GM18951 (cell line): ENCODE measurements around the gene C3.
"Not testable (repeated sequence)": the region's sequence is repeated elsewhere in the genome, so short reads cannot be mapped to it uniquely, and the experiment has no call there.

Experiments used
- POLR2A ChIP-seq: IDR thresholded peaks from 4 replicates; pipeline ENCODE4 v1.6.1; 2011; ENCODE audit warnings: mild to moderate bottlenecking; ENCODE audit not compliant: insufficient read length, insufficient read depth; ENCODE audit errors: extremely low read depth
- in situ Hi-C: fragments of 300-500 bp; cut with MboI; formaldehyde crosslinking; loops from one replicate; pipeline ENCODE4 v1.12.0; 2022; ENCODE audit warnings: low sequenced_read_pairs, mixed read lengths, inconsistent platforms; ENCODE audit not compliant: unreplicated experiment

The C3 gene

DNA sequence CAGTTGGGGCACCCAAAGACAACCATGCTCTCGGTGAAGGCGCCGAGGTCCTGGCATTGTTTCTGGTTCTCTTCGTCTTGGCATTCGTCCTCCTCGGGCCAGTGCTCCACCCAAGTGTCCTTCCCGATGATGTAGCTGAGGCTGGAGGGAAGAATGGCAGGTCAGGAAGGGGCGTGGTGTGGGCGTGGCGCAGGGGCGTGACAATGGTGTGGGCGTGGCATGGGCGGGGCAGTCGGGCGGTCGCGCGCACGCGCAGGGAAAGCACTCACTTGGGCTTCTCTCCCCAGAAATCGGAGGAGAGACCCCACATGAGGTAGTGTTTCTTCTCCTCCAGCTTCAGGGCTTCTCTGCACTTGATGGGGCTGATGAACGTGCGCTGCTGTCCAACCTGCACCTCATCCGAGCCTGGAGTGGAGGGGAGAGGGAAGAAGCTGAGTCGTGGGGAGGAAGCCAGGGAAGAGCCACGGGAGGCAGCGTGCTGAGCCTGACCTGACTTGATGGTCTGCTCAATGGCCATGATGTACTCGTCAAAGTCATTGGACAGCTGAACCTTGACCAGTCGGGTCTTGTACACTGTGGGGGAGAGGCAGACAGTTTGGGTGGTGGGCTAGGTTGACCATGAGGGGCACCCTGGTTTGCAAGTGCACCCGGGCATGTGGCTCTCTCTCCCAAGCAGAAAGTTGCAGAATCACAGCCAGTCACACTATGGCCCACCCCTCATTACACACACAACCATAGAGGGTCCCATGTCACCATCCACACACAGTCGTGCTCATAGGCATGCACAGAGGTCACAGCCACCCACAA lies 42.4 kb downstream of the C3 start:
- in situ Hi-C loops: no loop called here
- TF ChIP-seq POLR2A: peak; percentile 23

DNA sequence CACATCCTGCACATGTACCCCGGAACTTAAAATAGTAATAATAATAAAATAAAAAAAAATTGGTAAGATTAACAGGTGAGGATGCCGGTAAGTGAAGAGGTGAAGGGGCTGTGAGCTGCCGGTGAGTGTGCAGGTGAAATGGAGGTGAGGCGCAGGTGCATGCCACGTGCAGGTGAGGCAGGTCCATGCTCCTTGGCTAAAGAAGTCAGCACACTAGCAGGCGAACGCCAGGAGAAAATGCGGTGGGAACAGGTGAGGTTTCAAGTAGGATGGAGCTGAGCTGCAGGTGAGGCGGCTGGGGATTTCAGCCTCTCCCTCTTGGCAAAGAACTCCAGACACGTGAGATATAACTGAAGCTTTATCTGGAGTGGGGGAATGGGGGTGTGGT lies 43.0 kb downstream of the C3 start:
- in situ Hi-C loops: no loop called here
- TF ChIP-seq POLR2A: no peak

DNA sequence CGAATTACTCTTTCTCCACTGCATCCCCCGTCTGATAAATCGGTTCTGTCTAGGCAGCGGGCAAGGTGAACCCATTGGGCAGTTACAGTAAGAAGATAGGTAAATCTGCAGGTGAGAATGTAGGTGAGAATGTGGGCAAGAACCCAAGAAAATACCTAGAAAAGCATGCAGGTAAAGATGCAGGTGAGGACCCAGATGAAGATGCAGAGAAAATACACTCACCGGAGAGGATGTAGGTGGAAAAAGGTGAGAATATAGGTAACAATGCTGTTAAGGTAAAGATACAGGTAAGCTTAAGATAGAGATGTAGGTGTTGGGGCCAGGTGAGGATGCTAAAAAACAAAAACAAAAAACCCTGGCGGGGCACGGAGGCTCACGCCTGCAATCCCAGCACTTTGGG lies 44.2 kb downstream of the C3 start:
- no peak for TF ChIP-seq POLR2A
- in situ Hi-C loops: no loop called here

DNA sequence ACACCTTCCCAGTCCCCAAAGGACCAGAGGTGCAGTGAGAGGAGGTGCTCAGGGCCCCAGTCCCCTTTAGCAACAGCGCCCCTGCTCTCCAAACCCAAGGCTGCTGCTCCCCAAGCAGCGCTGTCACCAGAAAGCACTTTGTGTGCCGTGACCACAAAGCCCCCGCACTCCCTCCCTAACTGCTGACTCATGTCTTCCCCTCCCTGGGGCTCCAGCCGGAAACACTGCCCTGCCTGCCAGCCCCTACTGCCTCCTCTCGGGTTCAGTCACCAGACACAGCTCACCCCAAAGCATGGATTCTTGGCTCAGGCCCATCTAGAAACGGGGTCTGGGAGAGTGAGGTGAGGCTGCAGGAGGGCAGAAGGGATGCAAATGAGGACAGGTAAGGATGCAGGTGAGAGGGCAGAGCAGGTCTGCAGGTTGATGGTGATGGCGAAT lies 45.6 kb downstream of the C3 start:
- peak; percentile 55 for TF ChIP-seq POLR2A
- in situ Hi-C loops: no loop called here

DNA sequence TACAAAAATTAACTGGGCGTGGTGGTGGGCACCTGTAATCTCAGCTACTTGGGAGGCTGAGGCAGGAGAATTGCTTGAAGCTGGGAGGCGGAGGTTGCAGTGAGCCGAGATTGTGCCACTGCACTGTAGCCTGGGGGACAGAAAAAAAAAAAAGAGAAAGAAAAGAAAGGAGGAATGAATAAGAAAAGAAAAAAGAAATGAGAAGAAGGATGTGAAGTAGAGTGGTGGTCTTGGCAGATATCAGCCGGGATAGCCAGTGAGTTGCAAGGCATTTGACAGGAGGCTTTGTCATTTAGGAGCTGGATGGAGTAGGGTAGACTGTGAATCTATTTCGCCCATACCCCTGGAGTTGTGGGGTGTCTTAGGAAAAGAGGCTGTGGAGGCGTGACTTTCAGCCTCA lies 46.0 kb downstream of the C3 start:
- in situ Hi-C loops: not testable (repeated sequence)

DNA sequence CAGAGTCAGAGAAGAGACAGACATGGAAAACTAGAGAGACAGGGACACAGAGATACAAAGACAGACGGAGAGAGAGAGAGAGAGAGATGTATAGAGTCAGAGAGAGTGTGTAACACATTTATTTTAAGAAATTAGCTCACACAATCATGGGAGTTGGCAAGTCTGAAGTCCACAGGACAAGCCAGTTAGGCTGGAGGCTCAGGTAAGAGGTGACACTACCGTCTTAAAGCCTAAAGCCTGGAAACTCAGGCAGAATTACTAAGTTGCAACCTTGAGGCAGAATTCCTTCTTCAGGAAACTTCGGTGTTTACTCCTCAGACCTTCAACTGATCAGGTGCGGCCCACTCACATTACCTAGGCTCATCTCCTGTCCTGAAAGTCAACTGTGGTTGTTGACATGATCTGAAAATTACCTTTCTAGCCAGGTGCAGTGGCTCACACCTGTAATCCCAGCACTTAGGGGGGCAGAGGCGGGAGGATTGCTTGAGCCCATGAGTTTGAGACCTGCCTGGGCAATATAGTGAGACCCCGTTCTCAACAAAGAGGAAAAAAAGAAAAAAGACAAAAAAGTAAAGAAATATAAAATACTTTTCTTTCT lies 47.7 kb downstream of the C3 start:
- in situ Hi-C loops: no loop called here

DNA sequence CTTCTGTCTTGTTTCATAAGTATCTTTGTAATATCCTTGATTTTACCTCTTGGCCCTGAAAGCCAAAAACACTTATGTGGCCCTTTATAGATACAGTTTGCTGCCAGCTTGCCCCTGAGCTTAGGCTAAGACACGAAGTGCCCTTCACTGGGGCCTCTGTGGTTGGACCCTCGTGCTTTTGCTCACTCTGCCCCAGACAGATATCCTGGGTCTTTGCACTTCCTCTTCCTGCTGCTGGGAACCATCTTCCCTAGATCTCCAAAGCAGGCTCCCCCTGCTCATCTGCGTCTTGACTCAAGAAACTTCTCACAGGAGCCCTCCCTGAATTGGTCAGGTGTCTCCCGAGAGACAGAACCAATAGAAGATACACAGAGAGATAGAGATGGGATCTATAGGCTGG lies 48.5 kb downstream of the C3 start:
- in situ Hi-C loops: no loop called here
- TF ChIP-seq POLR2A: no peak

More for the DNA sequence above, 47.7 kb downstream of the C3 start:
- TF ChIP-seq POLR2A: no peak

DNA sequence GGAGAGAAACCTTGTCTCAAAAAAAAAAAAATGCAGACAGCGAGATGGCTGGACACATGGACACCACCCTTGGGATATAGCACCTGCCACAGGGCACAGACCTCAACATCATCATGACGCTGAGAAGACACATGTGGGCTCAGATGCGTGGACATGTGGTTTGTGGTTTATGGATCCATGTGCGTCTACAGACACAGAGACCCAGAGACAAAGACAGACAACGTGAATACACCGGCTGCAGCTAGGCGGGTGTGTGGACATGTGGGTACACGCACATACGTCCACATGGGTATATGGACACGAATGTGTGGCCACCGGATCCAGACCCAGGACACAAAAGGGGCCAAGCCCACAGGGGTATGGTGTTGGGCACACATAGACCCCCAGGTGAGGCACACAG lies 51.8 kb downstream of the C3 start:
- no peak for TF ChIP-seq POLR2A
- in situ Hi-C loops: no loop called here

DNA sequence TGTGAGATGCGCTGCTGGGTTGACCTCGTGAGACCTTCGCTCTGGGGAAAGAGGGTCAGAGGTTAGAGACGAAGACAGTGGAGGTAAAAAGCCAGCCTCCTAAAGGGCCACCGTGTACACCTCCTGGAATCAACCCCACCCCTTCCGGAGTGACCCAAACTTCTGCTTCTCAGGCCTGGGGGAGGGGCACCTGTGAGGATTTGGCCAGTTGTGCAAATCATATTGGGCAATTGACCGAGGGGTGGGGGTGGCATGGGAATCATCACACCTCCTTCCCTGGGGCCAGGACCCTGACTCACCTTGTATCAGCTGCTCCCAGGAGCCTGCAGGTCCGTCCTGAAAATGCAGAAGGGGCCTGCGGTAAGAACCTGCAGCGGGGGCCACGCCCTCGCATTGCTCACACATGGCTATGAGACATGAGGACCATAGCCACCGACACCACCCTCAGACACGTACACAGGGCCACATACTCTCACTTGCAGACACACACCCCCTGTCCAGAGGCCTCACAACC lies 53.3 kb downstream of the C3 start:
- in situ Hi-C loops: no loop called here

DNA sequence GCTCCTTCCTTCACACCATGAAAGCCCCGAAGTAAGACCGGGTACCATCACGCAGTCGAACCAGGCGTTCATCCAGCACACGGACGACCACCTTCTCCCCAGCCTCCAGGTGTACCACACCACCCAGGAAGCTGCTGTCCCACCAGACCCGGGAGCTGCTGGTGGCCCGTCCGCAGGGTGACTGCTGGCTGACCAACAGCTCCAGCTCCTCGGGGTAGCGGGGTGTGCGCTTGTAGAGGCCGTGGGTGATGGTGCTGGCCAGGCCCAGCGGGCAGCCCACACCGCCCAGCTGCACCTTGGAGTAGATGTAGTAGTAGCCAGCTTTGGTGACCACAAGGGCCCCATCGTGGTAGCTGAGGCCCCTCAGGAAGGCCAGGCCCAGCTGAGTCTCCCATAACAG lies 55.5 kb downstream of the C3 start:
- in situ Hi-C loops: no loop called here

More for the DNA sequence above, 53.3 kb downstream of the C3 start:
- no peak for TF ChIP-seq POLR2A

DNA sequence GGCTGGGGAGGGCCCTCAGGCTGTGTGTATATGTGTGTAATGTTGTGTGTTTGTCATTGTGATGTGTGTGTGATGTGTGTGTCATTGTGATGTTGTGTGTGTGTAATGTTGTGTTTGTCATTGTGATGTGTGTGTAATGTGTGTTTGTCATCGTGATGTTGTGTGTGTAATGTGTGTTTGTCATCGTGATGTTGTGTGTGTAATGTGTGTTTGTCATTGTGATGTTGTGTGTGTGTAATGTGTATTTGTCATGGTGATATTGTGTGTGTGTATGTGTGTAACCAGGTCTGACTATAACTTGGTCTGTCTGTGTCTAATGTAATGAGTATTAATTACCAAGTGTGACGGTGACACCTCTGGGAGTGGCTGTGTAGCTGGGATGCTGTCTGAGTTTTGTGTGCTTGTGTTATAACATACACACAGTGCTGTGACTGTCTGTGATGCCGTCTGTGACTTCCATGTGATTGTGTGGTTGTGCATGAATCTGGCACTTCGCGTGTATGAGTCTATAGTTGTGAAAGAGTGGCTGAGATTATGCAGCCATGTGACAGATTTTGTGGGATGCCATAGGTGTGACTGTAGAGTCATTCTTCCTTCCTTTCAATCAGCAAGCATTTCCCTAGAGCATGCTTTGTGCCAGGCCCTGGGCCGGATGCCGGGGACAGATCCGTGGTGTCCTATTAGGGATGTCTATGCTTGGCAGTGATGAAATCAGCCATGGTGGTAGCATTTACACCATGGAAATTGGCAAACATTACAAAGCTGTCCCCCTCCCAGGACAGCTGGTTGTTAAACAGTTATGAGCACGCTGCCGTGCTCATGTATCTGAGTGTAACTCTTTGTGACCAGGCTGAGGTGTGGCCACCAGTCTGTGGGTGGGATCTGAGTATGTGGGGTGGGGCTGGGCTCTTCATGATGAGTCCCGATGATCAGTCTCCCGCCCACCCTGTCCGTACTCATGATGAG lies 56.9 kb downstream of the C3 start:
- no peak for TF ChIP-seq POLR2A
- in situ Hi-C loops: no loop called here

More for the DNA sequence above, 55.5 kb downstream of the C3 start:
- no peak for TF ChIP-seq POLR2A

DNA sequence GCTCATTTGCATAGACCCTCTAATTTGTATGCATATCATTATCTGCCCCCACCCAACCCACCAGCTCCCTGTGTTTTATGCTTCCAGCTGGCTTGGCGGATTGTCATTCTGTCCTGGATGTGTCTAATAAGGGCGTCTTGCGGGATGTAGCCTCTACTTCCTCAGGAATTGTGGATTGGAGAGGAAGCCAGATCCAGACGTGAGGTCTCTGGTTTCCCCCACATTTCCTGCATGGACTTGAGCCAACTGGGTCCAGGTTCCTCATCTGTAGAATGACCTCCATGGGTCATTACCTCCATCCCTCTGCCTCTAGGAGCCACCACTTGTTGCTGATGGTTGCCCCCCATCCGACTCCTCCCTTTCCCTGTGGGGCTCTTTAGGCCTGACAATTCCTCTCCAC lies 57.7 kb downstream of the C3 start:
- in situ Hi-C loops: no loop called here
- TF ChIP-seq POLR2A: no peak

DNA sequence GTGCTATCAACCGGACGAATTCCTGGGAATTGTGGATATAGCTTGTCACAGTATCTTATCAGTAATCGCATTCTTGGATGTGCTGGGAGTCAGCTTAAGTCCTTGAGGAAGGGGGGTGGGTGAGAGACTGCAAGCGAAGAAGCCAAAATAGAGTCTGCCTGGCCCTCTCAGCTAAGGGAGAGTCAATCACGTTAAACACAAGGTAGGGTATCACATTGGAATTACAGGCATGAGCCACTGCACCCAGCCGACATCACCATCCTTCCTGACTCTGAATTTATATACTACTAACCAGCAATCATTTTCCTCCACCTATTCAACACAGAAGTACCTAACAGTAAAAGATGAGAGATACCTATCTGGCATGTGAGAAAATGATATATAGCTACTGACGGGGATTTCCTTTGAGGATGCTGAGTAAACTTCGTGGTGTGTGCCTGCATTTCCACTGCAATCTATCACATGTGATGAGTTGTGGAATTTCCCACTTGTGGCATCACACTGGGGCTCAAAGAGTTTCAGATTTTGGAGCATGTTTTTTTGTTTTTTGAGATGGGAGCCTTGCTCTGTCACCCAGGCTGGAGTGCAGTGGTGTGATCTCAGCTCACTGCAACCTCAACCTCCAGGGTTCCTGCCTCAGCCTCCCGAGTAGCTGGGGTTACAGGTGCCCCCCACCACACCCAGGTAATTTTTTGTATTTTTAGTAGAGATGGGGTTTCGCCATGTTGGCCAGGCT lies 58.8 kb downstream of the C3 start:
- in situ Hi-C loops: not testable (repeated sequence)
- TF ChIP-seq POLR2A: peak; percentile 30

DNA sequence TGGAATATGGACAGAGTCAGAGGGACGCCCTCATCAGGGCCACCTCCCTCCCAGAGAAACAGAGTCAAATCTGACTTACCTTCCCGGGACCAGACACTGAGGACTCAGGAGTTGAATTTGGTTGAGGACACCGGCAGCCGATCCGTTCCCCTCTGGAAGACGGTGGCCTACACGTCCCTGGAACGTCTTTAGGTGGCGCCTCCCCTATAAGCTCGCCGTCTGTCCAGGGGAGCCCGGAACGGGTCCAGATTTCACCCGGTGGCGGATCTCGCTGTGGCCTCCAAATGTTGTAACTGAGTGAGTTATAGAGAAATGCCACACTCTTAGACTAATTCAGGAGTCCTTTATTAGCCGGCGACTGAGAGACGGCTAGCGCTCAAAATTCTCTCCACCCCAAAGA lies 59.5 kb downstream of the C3 start:
- TF ChIP-seq POLR2A: no peak
- in situ Hi-C loops: no loop called here

DNA sequence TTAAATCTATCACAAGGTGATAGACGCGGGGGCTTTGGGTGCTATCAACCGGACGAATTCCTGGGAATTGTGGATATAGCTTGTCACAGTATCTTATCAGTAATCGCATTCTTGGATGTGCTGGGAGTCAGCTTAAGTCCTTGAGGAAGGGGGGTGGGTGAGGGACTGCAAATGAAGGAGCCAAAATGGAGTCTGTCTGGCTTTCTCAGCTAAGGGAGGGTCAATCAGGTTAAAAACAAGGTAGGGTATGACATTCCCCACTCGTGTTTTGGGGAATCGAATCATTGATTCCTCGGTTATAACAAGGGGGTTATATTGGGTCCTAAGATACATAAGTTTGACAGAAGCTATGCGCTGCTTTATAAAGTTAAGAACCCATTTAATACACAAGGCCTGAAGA lies 64.1 kb downstream of the C3 start:
- in situ Hi-C loops: not testable (repeated sequence)
